GM12878 (cell line): ENCODE results near the gene FAM234B. TPM values are rescaled to one million over a fixed set of nuclear protein-coding genes. Genes with fewer than 3 reads are reported as not detected.
"Not testable (repeated sequence)": the region's sequence is repeated elsewhere in the genome, so short reads cannot be mapped to it uniquely, and the experiment has no call there.

Experiments used
- ATAC-seq: fragments of 200-7000 bp; cut with Tn5 transposase; 3 replicates; pipeline ENCODE4 v1.9.1; 2020; ENCODE audit warnings: mild to moderate bottlenecking, moderate library complexity
- BruUV-seq: library from RNA; stranded (reverse); fragments of 400-500 nt; replicated peaks from 2 replicates; lab custom pipeline; 2021; lab: Mats Ljungman, UMichigan
- CTCF ChIA-PET: fragments of 300-600 bp; sonication (Branson Sonifier 250); formaldehyde crosslinking; extraction: SDS; loops from one replicate; lab custom pipeline; 2021; ENCODE audit warnings: inconsistent platforms; lab: Yijun Ruan, JAX
- POLR2A ChIA-PET: fragments of 350-600 bp; formaldehyde crosslinking; extraction: SDS; loops from one replicate; lab custom pipeline; 2021; ENCODE audit warnings: inconsistent platforms; lab: Charles Lee
- RAD21 ChIA-PET: fragments of 300-600 bp; sonication (Branson Sonifier 250); formaldehyde crosslinking; loops from one replicate; lab custom pipeline; 2023; ENCODE audit warnings: antibody characterized with exemption; ENCODE audit not compliant: unreplicated experiment; lab: Charles Lee
- SMC1A ChIA-PET: fragments of 300-600 bp; sonication (Branson Sonifier 250); formaldehyde crosslinking; loops from one replicate; lab custom pipeline; 2023; ENCODE audit not compliant: unreplicated experiment, uncharacterized antibody; lab: Charles Lee
- DNase-seq: peaks from one replicate; pipeline ENCODE4 v3.0.0-alpha.2; 2011; ENCODE audit warnings: low read depth, low spot score
- FAIRE-seq: peaks from 3 replicates; lab custom pipeline; 2011; peaks lifted over from hg19 to GRCh38; lab: Jason Lieb, UNC
- H2AFZ ChIP-seq: 2 replicates; pipeline ENCODE4 v1.6.0; 2011; ENCODE audit warnings: low read depth, low read length, control low read depth; ENCODE audit not compliant: control insufficient read depth
- H3K27ac ChIP-seq: 2 replicates; pipeline ENCODE4 v1.5.1; 2011; ENCODE audit warnings: control low read depth; ENCODE audit not compliant: control insufficient read depth, insufficient read depth
- H3K27me3 ChIP-seq, 2 experiments: replicated peaks in 1 of 2; 2 replicates each; pipeline versions ENCODE4 v1.6.0 to v1.6.1; 2011; ENCODE audit warnings: low read length in 1 of 2; ENCODE audit not compliant: control insufficient read depth in 2 of 2, insufficient read depth in 2 of 2
- H3K36me3 ChIP-seq, 2 experiments: 2 replicates each; pipeline ENCODE4 v1.5.1; 2011; ENCODE audit warnings: low read length in 1 of 2; ENCODE audit not compliant: control insufficient read depth in 2 of 2, insufficient read depth in 2 of 2
- H3K4me1 ChIP-seq: 2 replicates; pipeline ENCODE4 v1.6.1; 2011; ENCODE audit warnings: mild to moderate bottlenecking, low read length, moderate library complexity, mixed read lengths; ENCODE audit not compliant: control insufficient read depth, insufficient read depth
- H3K4me2 ChIP-seq: 2 replicates; pipeline ENCODE4 v1.6.0; 2011; ENCODE audit warnings: control low read depth; ENCODE audit not compliant: control insufficient read depth, insufficient read depth
- H3K4me3 ChIP-seq: fragments of 200-600 bp; sonication (generic); 2 replicates; pipeline ENCODE4 v1.5.1; 2016
- H3K79me2 ChIP-seq: 2 replicates; pipeline ENCODE4 v1.6.0; 2011; ENCODE audit warnings: low read length; ENCODE audit not compliant: control insufficient read depth, insufficient read depth
- H3K9ac ChIP-seq: 2 replicates; pipeline ENCODE4 v1.8.0; 2011; ENCODE audit warnings: low read length, control low read depth, mixed read lengths; ENCODE audit not compliant: control insufficient read depth, insufficient read depth
- H3K9me3 ChIP-seq: replicated peaks from 3 replicates; pipeline ENCODE4 v1.5.1; 2011; ENCODE audit warnings: mild to moderate bottlenecking, low read length; ENCODE audit not compliant: control insufficient read depth, insufficient read depth
- H4K20me1 ChIP-seq: 2 replicates; pipeline ENCODE4 v1.6.0; 2011; ENCODE audit not compliant: control insufficient read depth, insufficient read depth
- CBX5 ChIP-seq: sonication (generic); IDR thresholded peaks from 2 replicates; pipeline ENCODE4 v1.6.1; 2016; ENCODE audit warnings: low read depth, moderate library complexity, mild to moderate bottlenecking, inconsistent platforms
- DPF2 ChIP-seq: fragments of 450-650 bp; IDR thresholded peaks from 2 replicates; pipeline ENCODE4 v1.6.1; 2017; ENCODE audit warnings: mild to moderate bottlenecking
- IKZF2 ChIP-seq, 2 experiments: fragments of 450-650 bp; IDR thresholded peaks; 2 replicates each; pipeline ENCODE4 v1.6.1; 2017; ENCODE audit warnings: mild to moderate bottlenecking in 2 of 2, moderate library complexity in 2 of 2
- WGBS: methylation state at CpG from one replicate; pipeline ENCODE4 v1.1.6; 2016; ENCODE audit warnings: low lambda C conversion rate; ENCODE audit not compliant: insufficient replicate concordance, insufficient coverage; ENCODE audit errors: missing lambda C conversion rate; 5-methylcytosine and 5-hydroxymethylcytosine counted together
- in situ Hi-C: fragments of 300-500 bp; cut with MboI; formaldehyde crosslinking; loops from 9 replicates; pipeline ENCODE4 v1.14.3; 2018; ENCODE audit warnings: mixed read lengths
- intact Hi-C: fragments of 100-400 bp; cut with micrococcal nuclease; formaldehyde crosslinking; loops from one replicate; pipeline ENCODE4 v1.14.2; 2022; ENCODE audit not compliant: unreplicated experiment
- polyA plus RNA-seq, 11 experiments: library from polyadenylated mRNA; depleted of rRNA in 4 of 11; unstranded in 6 of 11; stranded (reverse) in 5 of 11; fragments of >200 nt; fragmentation: Nextera tagmentation in 4 of 11; fragmentation: Illumina TruSeq in 1 of 11; extraction: Ambion mirVana in 4 of 11; extraction: Trizol in 1 of 11; gene quantifications; 1 replicate in 1 of 11; 2 replicates in 10 of 11; pipeline versions ENCODE4 v1.2.1 to v1.2.3, GENCODE V29; 2011 to 2016; ENCODE audit warnings: inconsistent platforms in 2 of 11, missing spikeins in 2 of 11, low read depth in 1 of 11
- total RNA-seq, 4 experiments: library from RNA; depleted of rRNA in 3 of 4; stranded (reverse); fragments of >200 nt in 3 of 4; fragmentation: Illumina TruSeq in 1 of 4; extraction: Trizol in 1 of 4; gene quantifications; 2 replicates each; pipeline versions ENCODE4 v1.2.1 to v1.2.3, GENCODE V29; 2013 to 2021
- TF ChIP-seq, protein P1 (sequence below): IDR thresholded peaks from 2 replicates; pipeline ENCODE4 v1.6.1; 2011; ENCODE audit warnings: low read depth, low read length, improper control_type of control experiment, borderline replicate concordance
- TF ChIP-seq, protein P2 (sequence below): fragments of 450-650 bp; IDR thresholded peaks from 2 replicates; pipeline ENCODE4 v1.6.1; 2018; ENCODE audit warnings: mild to moderate bottlenecking, low read depth, moderate library complexity; ENCODE audit not compliant: partially characterized antibody

FAM234B gene
- total and polyA plus RNA-seq, 10 of the 15 experiments (the other 5 are each of a cell fraction or from before 2014, with no cell fraction given), result 0.09 to 2.8 (median 0.18) TPM

DNA sequence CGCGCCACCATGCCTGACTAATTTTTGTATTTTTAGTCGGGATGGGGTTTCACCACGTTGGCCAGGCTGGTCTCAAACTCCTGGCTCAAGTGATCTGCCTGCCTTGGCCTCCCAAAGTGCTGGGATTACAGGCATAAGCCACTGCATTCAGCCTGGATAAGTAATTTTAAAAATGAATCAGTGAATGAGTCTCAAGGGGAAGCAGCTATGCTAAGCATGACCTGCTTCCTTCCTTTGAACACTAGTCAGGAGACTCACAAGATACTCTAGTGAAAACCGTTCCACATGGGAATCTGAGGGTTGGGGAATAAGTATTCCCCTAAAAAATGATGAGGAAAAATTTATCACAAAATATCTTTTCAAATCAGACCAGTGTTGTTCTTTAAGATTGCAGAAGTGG, 10.7 kb upstream of the FAM234B start:
- Histone ChIP-seq H3K27ac (no peak overlapping the region), H3K79me2 (no peaks in the 10 kb centered on the region), H3K27me3 (peaks cover 2 to 4% of the 10 kb centered on the region in 2 experiments; a peak in 2 of 4 replicates), H2AFZ (no peak overlapping the region), H3K9me3 (no peaks in the 10 kb centered on the region), H3K4me3 (no peak overlapping the region), H4K20me1 (no peaks in the 10 kb centered on the region), H3K36me3 (no peaks in the 10 kb centered on the region), H3K4me2 (no peak overlapping the region), H3K4me1 (no peaks in the 10 kb centered on the region), H3K9ac (no peak overlapping the region)
- DNase-seq (no peak), ATAC-seq (no peak), FAIRE-seq (no peak)
- ChIA-PET RAD21 (no interaction called here), CTCF (no interaction called here), SMC1A (interaction anchor here (1.3 kb wide), 1 partner anchor 10 kb away, joined by 3 read pairs; the partner anchor contains the start of gene FAM234B), POLR2A (no interaction called here)
- WGBS, result 22% methylated on average over 5 of the region's 5 CpGs
- intact Hi-C loops, result no loop called here
- no TSS peak for BruUV-seq
- in situ Hi-C loops, result no loop called here
- TF ChIP-seq, protein P1, sequence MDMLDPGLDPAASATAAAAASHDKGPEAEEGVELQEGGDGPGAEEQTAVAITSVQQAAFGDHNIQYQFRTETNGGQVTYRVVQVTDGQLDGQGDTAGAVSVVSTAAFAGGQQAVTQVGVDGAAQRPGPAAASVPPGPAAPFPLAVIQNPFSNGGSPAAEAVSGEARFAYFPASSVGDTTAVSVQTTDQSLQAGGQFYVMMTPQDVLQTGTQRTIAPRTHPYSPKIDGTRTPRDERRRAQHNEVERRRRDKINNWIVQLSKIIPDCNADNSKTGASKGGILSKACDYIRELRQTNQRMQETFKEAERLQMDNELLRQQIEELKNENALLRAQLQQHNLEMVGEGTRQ, result no peak
- TF ChIP-seq CBX5 (no peak), IKZF2 (IDR thresholded peaks at IDR 0.05) (no peak), DPF2 (no peak)
- TF ChIP-seq, protein P2, sequence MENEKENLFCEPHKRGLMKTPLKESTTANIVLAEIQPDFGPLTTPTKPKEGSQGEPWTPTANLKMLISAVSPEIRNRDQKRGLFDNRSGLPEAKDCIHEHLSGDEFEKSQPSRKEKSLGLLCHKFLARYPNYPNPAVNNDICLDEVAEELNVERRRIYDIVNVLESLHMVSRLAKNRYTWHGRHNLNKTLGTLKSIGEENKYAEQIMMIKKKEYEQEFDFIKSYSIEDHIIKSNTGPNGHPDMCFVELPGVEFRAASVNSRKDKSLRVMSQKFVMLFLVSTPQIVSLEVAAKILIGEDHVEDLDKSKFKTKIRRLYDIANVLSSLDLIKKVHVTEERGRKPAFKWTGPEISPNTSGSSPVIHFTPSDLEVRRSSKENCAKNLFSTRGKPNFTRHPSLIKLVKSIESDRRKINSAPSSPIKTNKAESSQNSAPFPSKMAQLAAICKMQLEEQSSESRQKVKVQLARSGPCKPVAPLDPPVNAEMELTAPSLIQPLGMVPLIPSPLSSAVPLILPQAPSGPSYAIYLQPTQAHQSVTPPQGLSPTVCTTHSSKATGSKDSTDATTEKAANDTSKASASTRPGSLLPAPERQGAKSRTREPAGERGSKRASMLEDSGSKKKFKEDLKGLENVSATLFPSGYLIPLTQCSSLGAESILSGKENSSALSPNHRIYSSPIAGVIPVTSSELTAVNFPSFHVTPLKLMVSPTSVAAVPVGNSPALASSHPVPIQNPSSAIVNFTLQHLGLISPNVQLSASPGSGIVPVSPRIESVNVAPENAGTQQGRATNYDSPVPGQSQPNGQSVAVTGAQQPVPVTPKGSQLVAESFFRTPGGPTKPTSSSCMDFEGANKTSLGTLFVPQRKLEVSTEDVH, result no peak

DNA sequence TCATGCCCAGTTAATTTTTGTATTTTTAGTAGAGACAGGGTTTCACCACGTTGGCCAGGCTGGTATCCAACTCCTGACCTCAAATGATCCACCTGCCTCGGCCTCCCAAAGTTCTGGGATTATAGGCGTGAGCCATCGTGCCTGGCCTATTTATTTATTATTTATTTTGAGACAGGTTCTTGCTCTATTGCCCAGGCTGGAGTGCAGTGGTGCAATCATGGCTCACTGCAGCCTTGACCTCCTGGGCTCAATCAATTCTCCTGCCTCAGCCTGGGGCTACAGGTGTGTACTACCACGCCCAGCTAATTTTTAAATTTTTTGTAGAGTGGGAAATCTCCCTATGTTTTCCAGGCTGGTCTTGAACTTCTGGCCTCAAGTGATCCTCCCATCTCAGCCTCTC, 8.8 kb upstream of the FAM234B start:
- BruUV-seq, H3K27me3 ChIP-seq, ATAC-seq, H2AFZ ChIP-seq, FAIRE-seq, H4K20me1 ChIP-seq, H3K4me2 ChIP-seq, in situ Hi-C loops, H3K9ac ChIP-seq, DNase-seq, H3K79me2 ChIP-seq, H3K9me3 ChIP-seq, intact Hi-C loops, H3K4me1 ChIP-seq, SMC1A ChIA-PET, H3K4me3 ChIP-seq, H3K36me3 ChIP-seq, H3K27ac ChIP-seq: not testable (repeated sequence)
- CTCF ChIA-PET, result interaction anchor here (1.5 kb wide), 1 partner anchor 10 kb away, joined by 5 read pairs; no protein-coding TSS in a partner anchor
- WGBS, result 33% methylated on average over 5 of the region's 5 CpGs
- POLR2A ChIA-PET, result interaction anchor here (0.6 kb wide), 1 partner anchor 16 kb away, joined by 3 read pairs; no protein-coding TSS in a partner anchor
- RAD21 ChIA-PET, result interaction anchor here (0.6 kb wide), 1 partner anchor 100 kb away, joined by 3 read pairs; no protein-coding TSS in a partner anchor
